NCI-H446 treated with DMSO at 0.1 percent for 48 hours (cell line): ENCODE results near the gene EDDM3A.
"Not testable (repeated sequence)": the region's sequence is repeated elsewhere in the genome, so short reads cannot be mapped to it uniquely, and the experiment has no call there.

Source experiments
- DNase-seq: peaks from one replicate; lab custom pipeline; 2025; lab: John Stamatoyannopoulos, UW

Gene EDDM3A, protein sequence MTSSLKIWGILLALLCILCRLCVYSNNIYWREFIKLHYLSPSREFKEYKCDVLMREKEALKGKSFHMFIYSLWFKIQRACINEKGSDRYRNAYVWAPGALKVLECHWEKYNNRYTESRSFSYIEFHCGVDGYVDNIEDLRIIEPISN

DNA sequence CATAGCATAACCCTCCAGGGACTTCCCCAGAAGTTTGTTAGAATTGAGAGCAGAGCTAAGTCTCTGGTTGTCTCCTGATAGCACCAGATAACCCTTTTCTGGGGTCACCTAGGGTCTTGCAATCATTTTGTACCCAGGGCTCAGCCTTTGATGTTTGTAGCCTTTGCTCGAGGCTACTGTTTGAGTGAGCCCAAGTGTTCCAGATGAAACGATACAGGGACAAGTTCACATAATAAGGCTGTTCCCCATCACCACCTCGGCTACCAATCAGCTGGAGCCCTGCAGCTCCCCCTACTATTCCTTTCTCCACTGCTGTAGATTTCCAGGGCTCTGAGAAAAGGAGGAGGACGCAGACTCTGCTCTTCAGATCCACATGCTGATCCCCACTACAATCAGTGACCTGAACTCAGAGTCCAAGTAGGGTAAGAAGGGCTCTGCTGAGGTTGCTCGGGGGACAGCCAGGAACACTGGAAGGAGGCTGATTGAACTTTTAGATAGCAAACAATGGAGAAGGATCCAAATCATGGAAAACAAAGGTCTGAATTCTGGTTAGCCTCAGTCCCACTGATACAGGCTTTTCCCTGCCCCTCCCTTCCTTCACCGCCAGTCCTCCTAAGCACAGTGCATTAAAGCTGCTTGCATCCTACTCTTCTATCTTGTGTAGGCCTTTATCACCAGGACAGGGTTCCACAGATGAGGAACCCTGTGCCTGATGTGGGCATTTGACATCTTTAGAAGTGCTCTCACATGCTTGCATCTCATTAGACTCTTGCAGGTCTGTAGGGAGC is at the start of gene EDDM3A:
TSS of gene EDDM3A (plus strand) at position 317 of the 788 bp plus-strand sequence. CDS start 1,694 bp downstream, outside the sequence.
- DNase-seq = no peak

DNA sequence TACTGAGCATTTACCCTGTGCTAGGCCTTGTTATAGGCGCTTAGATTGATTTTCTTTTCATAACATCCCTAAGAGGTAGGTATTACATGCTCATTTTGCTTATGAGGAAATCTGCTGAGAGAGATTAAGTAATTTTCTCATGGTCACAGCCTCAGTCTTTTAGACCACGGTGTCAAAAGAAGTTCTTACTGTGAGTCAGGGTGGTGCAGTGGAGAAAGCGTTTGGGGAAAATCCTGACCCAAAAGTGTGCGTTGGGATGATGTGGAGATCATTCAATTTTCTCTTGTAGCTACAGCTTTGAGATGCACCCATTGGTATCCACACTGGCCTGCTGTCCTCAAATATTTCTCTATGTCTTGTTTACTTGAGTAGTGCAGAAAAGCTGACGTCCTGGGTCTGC is 48.9 kb upstream of the EDDM3A start:
- DNase-seq = no peak

DNA sequence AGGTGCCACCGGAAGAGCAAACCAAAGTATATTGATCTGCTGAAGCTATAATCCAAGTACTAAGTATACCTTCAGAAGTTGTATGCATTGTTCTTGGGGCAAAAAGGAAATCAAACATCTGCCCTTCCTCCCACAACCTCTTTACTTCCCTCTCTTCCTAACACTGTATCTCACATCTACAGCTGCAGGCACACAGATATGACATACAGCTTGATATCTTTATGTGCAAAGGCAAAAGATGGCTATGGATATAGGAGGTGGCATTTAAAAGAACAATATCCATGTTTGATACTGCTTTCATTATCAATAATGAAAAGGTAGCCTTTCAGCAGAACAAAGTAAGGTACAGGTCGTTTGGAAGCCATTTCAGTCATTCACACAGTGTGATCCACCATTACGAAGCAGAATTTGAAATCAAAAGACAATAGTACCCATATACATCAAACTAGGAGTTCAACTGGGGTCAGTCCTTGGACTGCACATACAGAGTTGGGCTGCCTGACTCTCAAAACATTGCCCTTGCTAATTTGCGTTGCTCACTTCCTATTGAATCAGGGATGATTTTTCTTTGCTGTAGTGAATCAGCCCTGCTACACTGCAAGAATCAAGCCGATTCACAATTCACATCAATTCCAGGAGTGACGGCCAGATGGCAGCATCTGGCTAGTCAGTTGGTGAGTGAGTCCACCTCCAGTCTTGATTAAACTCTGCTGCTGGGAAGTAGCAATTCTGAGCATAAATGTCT is 48.2 kb upstream of the EDDM3A start:
- DNase-seq = peak; percentile 6

DNA sequence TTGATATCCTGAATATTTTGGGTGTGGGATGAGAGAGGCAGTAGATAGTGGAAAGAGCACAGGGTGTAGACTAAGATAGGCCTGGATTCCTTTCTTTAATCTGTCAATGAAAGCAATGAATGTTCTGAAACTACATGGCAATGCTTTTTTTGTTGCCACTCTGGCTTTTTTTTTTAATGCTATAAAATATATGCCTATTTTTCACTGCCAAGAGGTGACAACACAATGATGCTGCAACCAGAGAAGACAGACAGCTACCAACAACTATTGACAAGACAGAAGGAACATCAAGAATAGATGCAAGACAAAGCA is 47.7 kb upstream of the EDDM3A start:
- no peak for DNase-seq

DNA sequence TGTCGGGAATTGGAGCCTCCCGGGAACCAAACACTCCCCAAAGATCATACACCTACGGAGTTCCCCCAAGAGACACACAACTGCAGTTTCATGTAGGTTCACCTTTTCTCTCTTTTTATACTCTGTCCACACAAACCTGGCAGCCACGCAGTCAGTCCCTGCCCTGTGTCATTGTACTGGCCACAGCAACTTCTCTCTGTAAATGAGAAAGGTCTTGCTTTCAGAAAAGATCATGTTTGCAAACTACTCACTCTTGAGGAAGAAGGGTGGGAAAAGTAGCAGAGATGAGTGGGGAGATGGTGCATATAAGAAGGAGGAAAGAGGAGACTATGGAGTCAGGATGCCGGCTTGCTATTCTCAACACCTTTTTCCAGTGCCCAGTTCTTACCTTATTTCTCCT is 46.8 kb upstream of the EDDM3A start:
- DNase-seq = no peak

DNA sequence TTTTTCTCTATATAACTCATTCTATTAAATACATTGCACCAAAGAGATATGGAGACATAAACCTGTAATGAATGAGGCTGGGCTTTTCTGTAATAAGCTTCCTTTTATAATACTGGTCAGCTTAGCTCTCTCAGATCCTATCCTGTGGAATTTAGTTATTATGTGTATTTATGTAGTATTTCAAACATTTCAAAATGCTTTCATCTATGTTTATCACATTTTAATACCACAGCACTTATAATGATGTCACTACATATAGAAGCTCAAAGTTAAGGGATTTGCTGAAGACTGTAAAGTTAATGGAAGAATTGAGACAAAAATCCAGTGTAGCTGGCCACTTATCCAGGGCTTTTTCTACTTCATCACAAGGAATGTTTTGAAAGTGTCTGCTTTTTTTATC is 45.8 kb upstream of the EDDM3A start:
- DNase-seq = no peak

DNA sequence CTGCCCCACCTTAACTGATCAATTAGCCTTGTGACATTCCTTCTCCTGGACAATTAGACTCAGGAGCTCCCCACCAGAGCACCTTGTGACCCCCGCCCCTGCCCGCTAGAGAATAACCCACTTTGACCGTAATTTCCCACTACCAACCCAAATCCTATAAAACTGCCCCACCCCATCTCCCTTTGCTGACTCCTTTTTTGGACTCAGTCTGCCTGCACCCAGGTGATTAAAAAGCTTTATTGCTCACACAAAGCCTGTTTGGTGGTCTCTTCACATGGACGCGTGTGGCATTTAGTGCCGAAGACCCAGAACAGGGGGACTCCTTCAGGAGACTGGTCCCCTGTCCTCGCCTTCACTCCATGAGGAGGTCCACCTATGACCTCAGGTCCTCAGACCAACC is 44.7 kb upstream of the EDDM3A start:
- not testable (repeated sequence) for DNase-seq

DNA sequence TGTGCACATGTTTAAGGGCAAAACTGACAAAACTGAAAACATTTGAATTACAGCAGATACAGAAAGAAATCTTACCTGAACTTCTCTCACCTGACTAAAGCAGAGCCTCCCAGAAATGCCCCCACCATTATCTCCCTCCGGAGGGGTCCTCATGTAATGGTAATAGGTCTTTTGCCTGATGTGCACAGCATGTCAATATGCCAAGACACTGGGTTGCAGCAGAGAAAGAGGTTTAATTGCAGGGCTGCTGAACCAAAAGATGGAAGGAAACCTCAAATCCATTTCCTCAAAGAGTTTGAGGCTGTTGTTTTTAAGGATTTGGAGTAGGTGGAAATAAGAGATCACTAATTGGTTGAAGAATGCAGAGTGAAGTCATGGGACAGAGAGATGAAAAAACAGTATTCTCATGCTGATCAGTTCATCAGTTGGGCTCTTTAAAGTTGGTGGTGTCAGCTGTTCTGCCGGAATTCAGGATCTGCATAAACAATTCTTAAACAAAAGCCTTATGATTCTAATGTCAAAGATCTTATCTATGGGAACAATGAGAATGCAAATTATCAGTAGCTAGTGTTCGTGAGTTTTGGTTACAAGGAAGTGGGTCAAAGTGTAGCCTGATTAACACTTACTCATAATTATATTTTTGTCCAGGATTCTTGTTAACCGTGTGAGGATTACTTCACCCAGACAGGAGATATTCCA is 38.9 kb upstream of the EDDM3A start:
- DNase-seq = no peak

DNA sequence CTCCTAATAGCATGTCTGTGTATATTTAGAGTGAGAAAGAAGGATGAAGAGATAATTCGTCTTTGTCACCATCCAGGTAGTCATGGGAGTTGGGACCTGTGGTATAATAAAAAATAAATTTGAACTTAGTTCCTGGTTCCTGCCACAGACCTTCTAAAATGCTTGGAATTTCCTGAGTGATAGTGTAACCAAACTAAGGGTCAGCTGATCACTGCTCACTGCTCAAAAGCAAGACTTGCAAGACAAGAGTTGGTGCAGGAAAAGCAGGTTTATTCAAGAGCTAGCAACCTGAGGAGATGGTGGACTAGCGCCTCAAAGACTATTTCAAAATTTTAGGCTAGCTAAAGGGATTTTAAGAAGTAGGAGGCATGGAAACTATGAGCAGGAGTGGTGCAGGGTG is 38.1 kb upstream of the EDDM3A start:
- DNase-seq = no peak

DNA sequence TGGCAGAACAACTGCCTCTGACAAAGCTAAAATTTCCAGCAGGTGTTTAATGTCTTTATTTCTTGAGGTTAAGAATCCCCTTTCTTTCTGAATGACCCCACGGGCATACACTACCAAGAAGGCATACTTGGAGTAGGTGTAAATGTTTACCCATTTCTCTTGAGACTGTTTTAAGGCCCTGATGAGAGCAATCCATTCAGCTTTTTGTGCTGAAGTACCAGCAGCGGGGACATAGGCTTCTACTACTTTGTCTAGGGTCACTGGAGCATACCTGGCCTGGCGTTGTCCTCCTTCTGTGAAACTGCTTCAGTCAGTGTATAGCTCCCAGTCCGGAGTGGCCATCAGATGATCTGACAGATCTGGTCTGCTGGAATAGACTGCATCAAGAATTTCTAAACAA is 34.4 kb upstream of the EDDM3A start:
- DNase-seq = no peak

DNA sequence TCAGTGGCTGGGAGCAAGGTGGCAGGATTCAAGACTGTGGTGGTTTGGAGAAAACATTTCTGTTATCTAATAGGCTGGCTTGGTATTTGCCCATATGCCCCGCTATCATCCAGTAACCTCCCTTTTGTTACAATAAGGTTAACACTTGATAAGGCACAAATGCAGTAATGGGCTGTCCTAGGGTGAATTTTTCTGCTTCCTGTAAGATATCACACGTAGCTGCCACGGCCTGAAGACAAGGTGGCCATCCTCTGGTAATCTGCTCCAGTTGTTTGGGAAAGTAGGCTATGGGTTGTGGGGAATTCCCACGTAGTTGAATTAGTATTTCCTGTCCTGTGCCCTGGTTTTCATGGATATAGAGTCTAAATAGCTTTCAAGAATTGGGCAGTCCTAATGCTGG is 34.0 kb upstream of the EDDM3A start:
- no peak for DNase-seq

DNA sequence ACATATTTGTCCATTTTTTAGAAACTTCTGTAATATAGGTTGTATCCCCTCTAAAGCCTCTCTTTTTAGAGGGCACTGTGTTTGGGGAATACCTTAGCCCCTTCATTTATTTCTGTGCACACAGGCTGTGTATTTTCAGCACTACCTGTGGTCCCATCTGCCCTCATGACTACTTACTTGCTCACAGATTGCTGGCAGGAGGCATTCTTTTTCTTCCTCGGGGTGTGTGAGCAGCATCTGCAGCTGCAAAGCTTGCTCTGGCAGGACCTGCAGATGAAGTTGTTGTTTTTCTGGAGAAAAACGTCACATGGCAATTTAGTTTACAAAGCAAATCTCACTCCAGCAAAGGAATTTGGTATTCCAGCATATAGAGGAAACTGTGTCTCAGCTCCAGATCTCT is 32.8 kb upstream of the EDDM3A start:
- no peak for DNase-seq

DNA sequence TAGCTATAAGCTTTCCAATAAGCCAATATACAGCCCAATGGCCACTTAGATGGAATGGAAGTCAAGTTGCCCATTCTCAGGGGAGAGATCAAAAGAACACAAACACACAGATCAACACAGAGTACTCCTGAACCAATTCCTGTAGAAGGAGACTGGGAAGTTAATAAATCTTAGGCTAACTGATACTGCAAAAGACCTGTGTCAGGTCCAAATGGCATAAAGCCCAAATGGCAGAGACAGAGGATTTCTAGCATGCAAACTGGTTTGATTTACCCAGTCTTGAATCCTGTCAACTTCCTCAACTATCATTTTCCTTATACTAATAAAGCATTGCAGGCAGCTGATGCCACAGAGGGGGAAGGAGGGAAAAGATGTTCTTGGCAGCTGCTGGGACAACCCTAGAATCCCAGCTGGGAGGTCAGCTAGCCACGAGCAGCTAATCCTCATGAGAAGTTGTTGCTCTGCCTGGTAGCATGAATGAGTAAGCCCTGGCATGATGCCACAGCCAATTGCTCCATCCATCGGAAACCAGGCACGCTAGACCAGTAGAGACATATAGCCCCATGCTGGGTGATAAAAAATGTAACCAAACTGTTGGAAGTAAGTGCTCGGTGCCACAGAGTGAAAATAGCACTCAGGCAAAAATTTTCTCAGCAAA is 31.0 kb upstream of the EDDM3A start:
- no peak for DNase-seq

DNA sequence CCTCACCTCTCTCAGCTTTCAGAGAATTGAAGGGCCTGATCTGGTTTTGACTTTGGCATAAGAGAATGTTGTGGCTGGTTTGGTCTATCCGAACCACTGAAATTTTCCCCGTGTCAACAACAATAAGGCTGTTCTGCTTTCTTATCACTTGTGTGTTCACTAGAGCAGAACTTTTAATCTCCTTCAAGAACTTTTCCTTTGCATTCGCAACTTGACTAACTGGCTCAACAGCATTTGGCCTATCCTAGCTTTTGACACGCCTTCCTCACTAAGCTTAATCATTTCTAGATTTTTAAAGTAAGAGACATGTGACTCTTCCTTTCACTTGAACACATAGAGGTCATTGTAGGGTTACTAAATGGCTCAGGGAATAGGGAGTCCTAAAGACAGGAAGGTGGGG is 25.9 kb upstream of the EDDM3A start:
- no peak for DNase-seq

DNA sequence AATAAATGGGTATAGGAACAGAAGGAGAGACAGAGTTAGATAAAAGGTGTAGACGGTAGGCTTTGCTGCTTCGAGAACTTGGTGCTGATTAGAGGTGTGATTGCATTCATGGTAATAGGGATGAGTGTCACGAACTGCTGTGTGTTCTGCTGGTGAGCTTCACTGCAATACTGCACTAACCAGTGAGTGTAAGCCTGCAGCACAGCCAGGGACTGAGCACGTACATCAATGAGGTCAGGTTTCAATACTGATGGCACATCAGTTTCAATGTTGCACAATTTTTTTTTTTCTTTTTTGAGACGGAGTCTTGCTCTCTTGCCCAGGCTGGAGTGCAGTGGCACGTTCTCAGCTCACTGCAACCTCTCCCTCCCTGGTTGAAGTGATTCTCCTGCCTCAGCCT is 24.9 kb upstream of the EDDM3A start:
- DNase-seq = no peak

DNA sequence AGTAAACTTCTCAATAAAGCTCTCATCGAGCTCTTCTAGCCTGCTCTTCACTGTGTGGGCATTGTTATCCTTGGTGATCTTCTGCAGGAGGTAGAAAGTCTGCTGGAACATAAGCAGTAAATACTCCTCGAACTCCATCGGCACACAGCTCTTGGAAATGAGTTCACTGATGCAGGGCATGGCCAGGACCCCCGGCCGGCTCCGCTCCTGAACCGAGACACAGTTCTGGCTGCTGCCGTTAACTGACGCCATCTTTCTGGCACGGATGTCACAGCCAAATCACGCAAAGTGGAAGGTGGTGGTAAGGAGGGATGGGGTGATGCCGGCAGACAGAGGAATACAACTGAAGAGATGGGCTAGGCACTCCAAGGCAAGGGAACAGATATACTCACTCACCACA is 23.7 kb upstream of the EDDM3A start:
- no peak for DNase-seq

DNA sequence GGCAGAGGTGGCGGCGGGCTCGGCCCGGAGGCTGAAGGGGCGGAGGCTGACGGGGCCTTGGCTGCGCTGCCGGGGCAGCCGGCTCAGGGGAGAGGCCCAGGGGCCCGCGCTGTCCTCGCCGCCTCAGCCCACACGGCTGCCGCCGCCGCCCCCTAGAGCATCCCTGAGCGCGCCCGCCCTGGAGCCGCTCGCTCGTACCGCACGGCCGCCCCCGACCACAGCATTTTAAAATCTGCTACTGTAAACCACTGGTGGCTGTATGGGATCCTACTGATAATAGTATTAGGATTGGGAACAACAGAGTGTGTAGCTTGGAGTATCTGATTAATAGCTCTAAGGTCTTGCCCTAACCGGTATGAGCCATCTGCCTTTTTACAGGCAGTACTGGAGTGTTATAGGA is 22.2 kb upstream of the EDDM3A start:
- DNase-seq = no peak

DNA sequence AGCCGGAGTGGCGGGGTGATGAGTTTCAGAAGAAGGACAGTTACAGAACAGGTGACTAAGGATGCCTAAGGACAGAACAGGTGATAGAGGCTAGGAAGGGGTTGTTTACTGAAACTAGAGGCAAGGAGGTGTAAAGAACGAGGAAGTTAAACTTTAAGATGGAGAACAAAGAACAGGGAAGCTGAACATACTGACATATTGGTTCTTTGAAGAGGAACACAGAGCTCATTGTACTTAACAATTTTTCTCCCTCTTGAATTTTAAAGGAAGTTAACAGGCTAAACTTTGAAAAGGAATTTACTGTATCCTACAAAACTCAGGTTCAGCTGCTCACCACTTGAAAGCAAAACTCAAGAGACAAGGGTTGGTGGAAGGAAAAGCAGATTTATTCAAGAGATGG is 19.6 kb upstream of the EDDM3A start:
- DNase-seq = not testable (repeated sequence)

DNA sequence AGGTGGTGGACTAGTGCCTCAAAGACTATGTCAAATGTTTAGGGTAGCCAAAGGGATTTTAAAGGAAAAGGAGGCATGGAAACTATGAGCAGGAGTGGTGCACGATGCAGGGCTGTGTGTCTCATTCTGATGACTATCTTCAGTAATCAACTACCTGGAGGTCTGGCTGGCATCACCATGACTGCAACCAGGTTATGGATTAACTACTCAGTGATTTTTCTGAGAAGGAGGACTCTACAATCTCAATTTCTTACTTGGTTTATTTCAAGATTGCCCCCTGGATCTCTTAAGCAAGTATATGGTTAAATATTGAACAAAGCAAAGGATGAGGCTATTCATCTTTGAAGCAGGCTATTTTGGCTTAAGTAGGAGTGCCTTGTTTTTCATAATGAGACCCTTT is 19.2 kb upstream of the EDDM3A start:
- DNase-seq = no peak

DNA sequence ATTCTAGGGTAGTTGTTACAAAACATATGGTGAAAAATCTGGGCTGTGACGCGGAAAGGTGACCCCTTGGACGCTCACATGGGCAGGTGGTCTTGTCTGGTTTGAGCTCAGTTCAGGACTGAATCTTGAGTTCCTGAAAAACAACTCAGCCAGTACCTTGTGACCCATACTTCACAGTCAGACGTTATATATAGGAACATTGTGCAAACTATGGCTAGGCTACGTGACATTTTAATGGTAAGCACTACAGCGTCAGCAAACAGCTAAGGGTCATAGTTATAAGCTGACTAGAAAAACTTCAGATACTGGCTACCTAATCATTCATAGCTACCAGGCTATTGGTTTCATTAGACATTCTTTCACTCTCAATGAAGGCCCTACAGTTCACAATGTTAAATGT is 14.8 kb upstream of the EDDM3A start:
- DNase-seq = no peak

DNA sequence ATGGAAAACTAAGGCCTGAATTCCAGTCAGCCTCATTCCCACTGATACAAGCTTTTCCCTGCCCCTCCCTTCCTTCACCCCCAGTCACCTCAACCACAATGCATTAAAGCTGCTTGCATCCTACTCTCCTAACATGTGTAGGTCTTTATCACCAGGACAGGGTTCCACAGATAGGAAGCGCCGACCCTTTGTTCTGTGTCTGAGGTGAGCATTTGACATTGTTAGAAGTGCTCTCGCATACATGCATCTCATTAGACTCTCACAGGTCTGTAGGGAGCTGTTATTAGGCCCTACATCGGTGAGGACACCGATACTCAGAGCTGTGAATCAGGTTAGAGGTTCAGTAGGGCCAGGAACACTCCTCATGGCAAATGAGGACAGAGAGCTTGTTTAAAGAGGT is 13.2 kb upstream of the EDDM3A start:
- DNase-seq = no peak

DNA sequence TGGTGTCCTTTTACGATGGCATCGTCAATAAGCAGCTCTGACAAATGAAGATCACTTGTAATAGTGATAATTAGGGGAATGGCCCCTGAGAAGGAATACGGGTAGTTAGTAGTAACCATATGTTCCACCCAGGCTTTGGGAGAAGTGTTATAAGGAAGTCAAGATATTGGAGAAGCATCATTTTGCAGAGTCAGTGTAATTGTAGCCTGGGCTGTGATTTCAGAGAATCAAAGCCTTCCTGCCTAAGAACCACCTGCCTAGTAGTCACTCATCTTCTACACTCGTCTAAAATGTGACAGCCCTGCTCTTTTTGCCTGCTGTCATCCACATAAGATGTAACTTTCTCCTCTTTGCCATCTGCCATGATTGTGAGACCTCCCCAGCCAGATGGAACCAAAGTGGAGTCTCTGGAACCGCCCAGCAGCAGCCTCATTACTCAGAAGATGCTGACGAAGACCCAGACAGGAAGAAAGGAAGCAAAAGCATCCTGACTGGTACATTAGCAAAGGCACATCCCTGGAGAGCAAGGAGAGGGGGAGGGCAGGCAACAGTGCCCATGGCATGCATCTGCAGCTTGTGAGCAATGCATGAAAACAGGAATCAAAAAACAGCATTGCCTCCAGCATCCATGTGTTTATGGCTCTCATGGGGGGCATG is 12.6 kb upstream of the EDDM3A start:
- DNase-seq = no peak
